ENCODE measurements around the gene RHOBTB1.

- TF ChIP-seq, protein P1, sequence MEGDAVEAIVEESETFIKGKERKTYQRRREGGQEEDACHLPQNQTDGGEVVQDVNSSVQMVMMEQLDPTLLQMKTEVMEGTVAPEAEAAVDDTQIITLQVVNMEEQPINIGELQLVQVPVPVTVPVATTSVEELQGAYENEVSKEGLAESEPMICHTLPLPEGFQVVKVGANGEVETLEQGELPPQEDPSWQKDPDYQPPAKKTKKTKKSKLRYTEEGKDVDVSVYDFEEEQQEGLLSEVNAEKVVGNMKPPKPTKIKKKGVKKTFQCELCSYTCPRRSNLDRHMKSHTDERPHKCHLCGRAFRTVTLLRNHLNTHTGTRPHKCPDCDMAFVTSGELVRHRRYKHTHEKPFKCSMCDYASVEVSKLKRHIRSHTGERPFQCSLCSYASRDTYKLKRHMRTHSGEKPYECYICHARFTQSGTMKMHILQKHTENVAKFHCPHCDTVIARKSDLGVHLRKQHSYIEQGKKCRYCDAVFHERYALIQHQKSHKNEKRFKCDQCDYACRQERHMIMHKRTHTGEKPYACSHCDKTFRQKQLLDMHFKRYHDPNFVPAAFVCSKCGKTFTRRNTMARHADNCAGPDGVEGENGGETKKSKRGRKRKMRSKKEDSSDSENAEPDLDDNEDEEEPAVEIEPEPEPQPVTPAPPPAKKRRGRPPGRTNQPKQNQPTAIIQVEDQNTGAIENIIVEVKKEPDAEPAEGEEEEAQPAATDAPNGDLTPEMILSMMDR (IDR thresholded peaks at IDR 0.05; ENCODE audit: insufficient read depth, low read length, poor library complexity, severe bottlenecking), result no peak
- TF ChIP-seq EZH2phosphoT487 (conservative IDR thresholded peaks at IDR 0.05; ENCODE audit: low read length), result no peak
Measured at GRCh38 chr10:60934215-60935175, 9.5 kb downstream of the RHOBTB1 start.

Data from SU-DHL-6 (cell line).